Measurements from ENCODE around the gene CELSR1. TPM values are rescaled to one million over a fixed set of nuclear protein-coding genes. Genes with fewer than 3 reads are reported as not detected.

The CELSR1 gene
- total RNA-seq, 1 experiment from 2014 or later: 33.2 TPM

DNA sequence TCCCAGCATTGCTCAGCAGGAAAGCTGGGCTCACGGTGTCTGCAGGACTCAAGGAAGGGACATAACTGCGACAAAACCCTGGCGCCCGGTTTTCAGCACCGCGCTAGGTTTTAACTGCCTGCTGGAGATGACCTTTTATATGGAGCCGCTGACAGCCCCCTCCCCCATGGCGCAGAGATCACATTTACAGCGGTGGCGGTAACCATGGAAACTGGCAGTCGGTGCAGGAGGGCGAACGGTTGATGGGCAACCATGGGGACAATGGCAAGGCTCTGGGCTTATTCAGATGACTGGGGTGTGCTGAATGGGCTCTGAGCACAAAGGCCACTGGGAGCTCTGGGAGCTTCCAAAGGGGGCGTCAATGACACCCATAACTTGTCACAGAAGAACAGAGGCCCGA lies 37.2 kb downstream of the CELSR1 start:
- Histone ChIP-seq H3K4me3 (ENCODE audit: low read depth, low read length) (no peak overlapping the region), H3K36me3 (ENCODE audit: control insufficient read depth, insufficient read depth, low read length) (no peaks in the 10 kb centered on the region), H3K9me3 (no peaks in the 10 kb centered on the region), H3K4me1 (no peaks in the 10 kb centered on the region), H3K27me3 (replicated peaks; ENCODE audit: control insufficient read depth, insufficient read depth, low read length) (no peaks in the 10 kb centered on the region)
- no peaks in the 10 kb centered on the region for H3K9me3 Mint-ChIP-seq (ENCODE audit: unreplicated experiment)
- TF ChIP-seq, protein P1, sequence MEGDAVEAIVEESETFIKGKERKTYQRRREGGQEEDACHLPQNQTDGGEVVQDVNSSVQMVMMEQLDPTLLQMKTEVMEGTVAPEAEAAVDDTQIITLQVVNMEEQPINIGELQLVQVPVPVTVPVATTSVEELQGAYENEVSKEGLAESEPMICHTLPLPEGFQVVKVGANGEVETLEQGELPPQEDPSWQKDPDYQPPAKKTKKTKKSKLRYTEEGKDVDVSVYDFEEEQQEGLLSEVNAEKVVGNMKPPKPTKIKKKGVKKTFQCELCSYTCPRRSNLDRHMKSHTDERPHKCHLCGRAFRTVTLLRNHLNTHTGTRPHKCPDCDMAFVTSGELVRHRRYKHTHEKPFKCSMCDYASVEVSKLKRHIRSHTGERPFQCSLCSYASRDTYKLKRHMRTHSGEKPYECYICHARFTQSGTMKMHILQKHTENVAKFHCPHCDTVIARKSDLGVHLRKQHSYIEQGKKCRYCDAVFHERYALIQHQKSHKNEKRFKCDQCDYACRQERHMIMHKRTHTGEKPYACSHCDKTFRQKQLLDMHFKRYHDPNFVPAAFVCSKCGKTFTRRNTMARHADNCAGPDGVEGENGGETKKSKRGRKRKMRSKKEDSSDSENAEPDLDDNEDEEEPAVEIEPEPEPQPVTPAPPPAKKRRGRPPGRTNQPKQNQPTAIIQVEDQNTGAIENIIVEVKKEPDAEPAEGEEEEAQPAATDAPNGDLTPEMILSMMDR (IDR thresholded peaks at IDR 0.05; ENCODE audit: insufficient read depth in 1 of 2, low read depth in 1 of 2, low read length in 1 of 2, severe bottlenecking in 1 of 2, unreplicated experiment in 1 of 2): no peak
- intact Hi-C loops (cut with micrococcal nuclease; ENCODE audit: unreplicated experiment): no loop called here
- H3K4me1 Mint-ChIP-seq (ENCODE audit: low read depth, unreplicated experiment): no peaks in the 10 kb centered on the region
- no peak for DNase-seq
- CTCF ChIA-PET: no interaction called here
- BruUV-seq (replicated peaks): no TSS peak
- POLR2A ChIA-PET: no interaction called here
- H3K36me3 Mint-ChIP-seq (ENCODE audit: insufficient read depth, unreplicated experiment): peaks cover 9% of the 10 kb centered on the region
- H3K27me3 Mint-ChIP-seq (ENCODE audit: insufficient read depth, unreplicated experiment): no peaks in the 10 kb centered on the region
- H3K4me3 Mint-ChIP-seq (ENCODE audit: unreplicated experiment): no peak overlapping the region
- H3K27ac Mint-ChIP-seq (ENCODE audit: unreplicated experiment): no peak overlapping the region

DNA sequence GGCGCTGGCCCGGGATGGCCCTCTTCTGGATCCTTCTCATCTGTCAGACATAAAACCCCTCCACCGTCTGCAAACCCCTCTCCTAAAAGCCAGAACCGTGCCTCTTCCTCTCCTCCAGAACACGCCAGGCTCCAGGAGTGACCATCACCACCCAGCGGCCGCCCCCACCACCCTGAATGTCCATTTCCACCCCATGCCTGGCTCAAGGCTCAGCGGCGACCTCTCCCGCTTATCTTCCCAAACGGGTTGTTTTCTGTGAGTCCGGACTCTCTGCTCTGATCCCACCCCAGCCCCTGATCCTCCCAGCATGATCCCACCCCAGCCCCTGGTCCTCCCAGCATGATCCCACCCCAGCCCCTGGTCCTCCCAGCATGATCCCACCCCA lies 37.6 kb downstream of the CELSR1 start:
- Histone ChIP-seq H3K9me3 (no peaks in the 10 kb centered on the region), H3K36me3 (ENCODE audit: control insufficient read depth, insufficient read depth, low read length) (no peaks in the 10 kb centered on the region), H3K4me3 (ENCODE audit: low read depth, low read length) (no peak overlapping the region), H3K27me3 (replicated peaks; ENCODE audit: control insufficient read depth, insufficient read depth, low read length) (no peaks in the 10 kb centered on the region), H3K4me1 (no peaks in the 10 kb centered on the region)
- Mint-ChIP-seq H3K4me3 (ENCODE audit: unreplicated experiment) (no peak overlapping the region), H3K4me1 (ENCODE audit: low read depth, unreplicated experiment) (no peaks in the 10 kb centered on the region), H3K9me3 (ENCODE audit: unreplicated experiment) (no peaks in the 10 kb centered on the region), H3K36me3 (ENCODE audit: insufficient read depth, unreplicated experiment) (peaks cover 13% of the 10 kb centered on the region), H3K27me3 (ENCODE audit: insufficient read depth, unreplicated experiment) (no peaks in the 10 kb centered on the region), H3K27ac (ENCODE audit: unreplicated experiment) (no peak overlapping the region)
- no TSS peak for BruUV-seq (replicated peaks)
- TF ChIP-seq, protein P1 (IDR thresholded peaks at IDR 0.05; ENCODE audit: insufficient read depth in 1 of 2, low read depth in 1 of 2, low read length in 1 of 2, severe bottlenecking in 1 of 2, unreplicated experiment in 1 of 2): no peak
- intact Hi-C loops (cut with micrococcal nuclease; ENCODE audit: unreplicated experiment): no loop called here
- CTCF ChIA-PET: no interaction called here
- DNase-seq: no peak
- POLR2A ChIA-PET: no interaction called here

- H3K27ac Mint-ChIP-seq (ENCODE audit: unreplicated experiment): peak overlapping the region; percentile 49
- H3K4me1 Mint-ChIP-seq (ENCODE audit: low read depth, unreplicated experiment): no peaks in the 10 kb centered on the region
- no peak overlapping the region for H3K4me3 ChIP-seq (ENCODE audit: low read depth, low read length)
- no peaks in the 10 kb centered on the region for H3K27me3 Mint-ChIP-seq (ENCODE audit: insufficient read depth, unreplicated experiment)
- ChIA-PET CTCF (no interaction called here), POLR2A (no interaction called here)
- H3K36me3 Mint-ChIP-seq (ENCODE audit: insufficient read depth, unreplicated experiment): peaks cover 9% of the 10 kb centered on the region
- DNase-seq: no peak
- H3K27me3 ChIP-seq (replicated peaks; ENCODE audit: control insufficient read depth, insufficient read depth, low read length): no peaks in the 10 kb centered on the region
- TF ChIP-seq, protein P1 (IDR thresholded peaks at IDR 0.05; ENCODE audit: insufficient read depth in 1 of 2, low read depth in 1 of 2, low read length in 1 of 2, severe bottlenecking in 1 of 2, unreplicated experiment in 1 of 2): no peak
- H3K9me3 ChIP-seq: no peaks in the 10 kb centered on the region
- no TSS peak for BruUV-seq (replicated peaks)
- no peaks in the 10 kb centered on the region for H3K9me3 Mint-ChIP-seq (ENCODE audit: unreplicated experiment)
- H3K4me3 Mint-ChIP-seq (ENCODE audit: unreplicated experiment): no peak overlapping the region
- intact Hi-C loops (cut with micrococcal nuclease; ENCODE audit: unreplicated experiment): no loop called here
- H3K36me3 ChIP-seq (ENCODE audit: control insufficient read depth, insufficient read depth, low read length): no peaks in the 10 kb centered on the region
- H3K4me1 ChIP-seq: no peaks in the 10 kb centered on the region
Measured at GRCh38 chr22:46491946-46492345, 45.5 kb downstream of the CELSR1 start.
